ENCODE data around the gene LGI4.

- no peak for TF ChIP-seq CTCF (IDR thresholded peaks at IDR 0.05)
- TF ChIP-seq POLR2A (IDR thresholded peaks at IDR 0.05) = no peak
Observed at GRCh38 chr19:35171730-35172129, 36.9 kb upstream of the LGI4 start.
